Activated T-cell treated with anti-CD3 and anti-CD28 coated beads, Interleukin-2, amount 50 U/mL, for 24 hours (primary cell): ENCODE results near the gene SCN2B.

Experiments
- DNase-seq: peaks from one replicate; pipeline ENCODE4 v3.0.0-alpha.2; 2020
- H3K27ac Mint-ChIP-seq: 2 replicates; pipeline ENCODE4 v1.8.0; 2020; ENCODE audit warnings: mild to moderate bottlenecking, mixed read lengths
- H3K27me3 Mint-ChIP-seq: 2 replicates; pipeline ENCODE4 v1.8.0; 2020; ENCODE audit warnings: mixed read lengths
- H3K36me3 Mint-ChIP-seq: 2 replicates; pipeline ENCODE4 v1.8.0; 2020; ENCODE audit warnings: low read depth, mixed read lengths
- H3K4me1 Mint-ChIP-seq: 2 replicates; pipeline ENCODE4 v1.8.0; 2020; ENCODE audit warnings: low read depth, mixed read lengths
- H3K4me3 Mint-ChIP-seq: 2 replicates; pipeline ENCODE4 v1.8.0; 2020; ENCODE audit warnings: mild to moderate bottlenecking, moderate library complexity, mixed read lengths
- H3K9me3 Mint-ChIP-seq: 2 replicates; pipeline ENCODE4 v1.8.0; 2020; ENCODE audit warnings: mixed read lengths

SCN2B gene

GRCh38 chr11:118145285-118146227, 30.9 kb downstream of the SCN2B start:
- Mint-ChIP-seq H3K27ac (no peak overlapping the region), H3K4me3 (peak overlapping the region; percentile 76), H3K9me3 (no peaks in the 10 kb centered on the region), H3K27me3 (peaks cover 52% of the 10 kb centered on the region), H3K36me3 (no peaks in the 10 kb centered on the region), H3K4me1 (peaks cover 8% of the 10 kb centered on the region)
- peak; percentile 92 for DNase-seq

GRCh38 chr11:118144301-118145268, 31.9 kb downstream of the SCN2B start:
- no peaks in the 10 kb centered on the region for H3K36me3 Mint-ChIP-seq
- peaks cover 57% of the 10 kb centered on the region for H3K27me3 Mint-ChIP-seq
- H3K27ac Mint-ChIP-seq: no peak overlapping the region
- no peaks in the 10 kb centered on the region for H3K9me3 Mint-ChIP-seq
- H3K4me1 Mint-ChIP-seq: peaks cover 8% of the 10 kb centered on the region
- no peak for DNase-seq
- no peak overlapping the region for H3K4me3 Mint-ChIP-seq

GRCh38 chr11:118143661-118144185, 32.7 kb downstream of the SCN2B start:
- Mint-ChIP-seq H3K4me3 (no peak overlapping the region), H3K27ac (no peak overlapping the region), H3K27me3 (peaks cover 61% of the 10 kb centered on the region), H3K36me3 (no peaks in the 10 kb centered on the region), H3K9me3 (no peaks in the 10 kb centered on the region), H3K4me1 (peaks cover 10% of the 10 kb centered on the region)
- no peak for DNase-seq

GRCh38 chr11:118142809-118143208, 33.6 kb downstream of the SCN2B start:
- H3K27me3 Mint-ChIP-seq: peaks cover 61% of the 10 kb centered on the region
- H3K36me3 Mint-ChIP-seq: no peaks in the 10 kb centered on the region
- H3K4me1 Mint-ChIP-seq: peaks cover 10% of the 10 kb centered on the region
- no peak for DNase-seq
- no peaks in the 10 kb centered on the region for H3K9me3 Mint-ChIP-seq
- no peak overlapping the region for H3K4me3 Mint-ChIP-seq
- H3K27ac Mint-ChIP-seq: no peak overlapping the region

GRCh38 chr11:118142081-118142480, 34.4 kb downstream of the SCN2B start:
- no peaks in the 10 kb centered on the region for H3K36me3 Mint-ChIP-seq
- no peak overlapping the region for H3K27ac Mint-ChIP-seq
- peaks cover 57% of the 10 kb centered on the region for H3K27me3 Mint-ChIP-seq
- DNase-seq: no peak
- no peaks in the 10 kb centered on the region for H3K9me3 Mint-ChIP-seq
- H3K4me1 Mint-ChIP-seq: peaks cover 10% of the 10 kb centered on the region
- H3K4me3 Mint-ChIP-seq: no peak overlapping the region

- H3K27ac Mint-ChIP-seq: no peak overlapping the region
- H3K9me3 Mint-ChIP-seq: no peaks in the 10 kb centered on the region
- DNase-seq: no peak
- no peak overlapping the region for H3K4me3 Mint-ChIP-seq
- no peaks in the 10 kb centered on the region for H3K36me3 Mint-ChIP-seq
- H3K4me1 Mint-ChIP-seq: peaks cover 6% of the 10 kb centered on the region
- peaks cover 57% of the 10 kb centered on the region for H3K27me3 Mint-ChIP-seq
These were observed 36.9 kb downstream of the SCN2B start for GRCh38 chr11:118139578-118139977.

GRCh38 chr11:118138839-118139420, 37.5 kb downstream of the SCN2B start:
- peaks cover 50% of the 10 kb centered on the region for H3K27me3 Mint-ChIP-seq
- H3K4me3 Mint-ChIP-seq: no peak overlapping the region
- DNase-seq: no peak
- H3K9me3 Mint-ChIP-seq: no peaks in the 10 kb centered on the region
- H3K36me3 Mint-ChIP-seq: no peaks in the 10 kb centered on the region
- H3K4me1 Mint-ChIP-seq: peaks cover 6% of the 10 kb centered on the region
- H3K27ac Mint-ChIP-seq: no peak overlapping the region

- Mint-ChIP-seq H3K4me3 (no peak overlapping the region), H3K4me1 (peaks cover 2% of the 10 kb centered on the region), H3K36me3 (no peaks in the 10 kb centered on the region), H3K27me3 (peaks cover 31% of the 10 kb centered on the region), H3K9me3 (no peaks in the 10 kb centered on the region), H3K27ac (no peak overlapping the region)
- DNase-seq: no peak
These were observed 39.6 kb downstream of the SCN2B start for GRCh38 chr11:118136801-118137200.

GRCh38 chr11:118136341-118136740, 40.1 kb downstream of the SCN2B start:
- peaks cover 2% of the 10 kb centered on the region for H3K4me1 Mint-ChIP-seq
- H3K27me3 Mint-ChIP-seq: peaks cover 28% of the 10 kb centered on the region
- no peak overlapping the region for H3K27ac Mint-ChIP-seq
- H3K36me3 Mint-ChIP-seq: no peaks in the 10 kb centered on the region
- H3K4me3 Mint-ChIP-seq: no peak overlapping the region
- no peaks in the 10 kb centered on the region for H3K9me3 Mint-ChIP-seq
- DNase-seq: no peak

GRCh38 chr11:118135796-118136165, 40.7 kb downstream of the SCN2B start:
- no peaks in the 10 kb centered on the region for H3K9me3 Mint-ChIP-seq
- no peak overlapping the region for H3K4me3 Mint-ChIP-seq
- DNase-seq: no peak
- no peaks in the 10 kb centered on the region for H3K36me3 Mint-ChIP-seq
- H3K27ac Mint-ChIP-seq: no peak overlapping the region
- peaks cover 26% of the 10 kb centered on the region for H3K27me3 Mint-ChIP-seq
- H3K4me1 Mint-ChIP-seq: peaks cover 2% of the 10 kb centered on the region

GRCh38 chr11:118135051-118135795, 41.2 kb downstream of the SCN2B start:
- H3K9me3 Mint-ChIP-seq: no peaks in the 10 kb centered on the region

GRCh38 chr11:118133816-118134215, 42.6 kb downstream of the SCN2B start:
- Mint-ChIP-seq H3K36me3 (no peaks in the 10 kb centered on the region), H3K4me1 (no peaks in the 10 kb centered on the region), H3K9me3 (no peaks in the 10 kb centered on the region), H3K27ac (no peak overlapping the region), H3K27me3 (peaks cover 10% of the 10 kb centered on the region), H3K4me3 (no peak overlapping the region)
- no peak for DNase-seq

More at GRCh38 chr11:118135051-118135795, 41.2 kb downstream of the SCN2B start:
- no peak for DNase-seq
- Mint-ChIP-seq H3K36me3 (no peaks in the 10 kb centered on the region), H3K27ac (no peak overlapping the region), H3K4me3 (no peak overlapping the region), H3K4me1 (peaks cover 2% of the 10 kb centered on the region), H3K27me3 (peaks cover 21% of the 10 kb centered on the region)

GRCh38 chr11:118132385-118133151, 43.9 kb downstream of the SCN2B start:
- H3K27me3 Mint-ChIP-seq: peaks cover 10% of the 10 kb centered on the region
- DNase-seq: no peak
- no peak overlapping the region for H3K4me3 Mint-ChIP-seq
- no peaks in the 10 kb centered on the region for H3K4me1 Mint-ChIP-seq
- H3K36me3 Mint-ChIP-seq: no peaks in the 10 kb centered on the region
- H3K9me3 Mint-ChIP-seq: no peaks in the 10 kb centered on the region
- no peak overlapping the region for H3K27ac Mint-ChIP-seq
